ENCODE results near the gene HOXD11.
A peak's percentile ranks its signal among the peaks of the same experiment; 100 is the strongest.

HOXD11 gene

GRCh38 chr2:176124947-176125771, 18.1 kb downstream of the HOXD11 start:
- peaks cover 3% of the 10 kb centered on the region for H3K27me3 ChIP-seq (replicated peaks; ENCODE audit: control insufficient read depth, insufficient read depth, low read length)
- DNase-seq (ENCODE audit: extremely low read depth, insufficient read length): no peak

GRCh38 chr2:176125772-176126054, 18.6 kb downstream of the HOXD11 start:
- no peak for TF ChIP-seq CTCF (IDR thresholded peaks at IDR 0.05; ENCODE audit: insufficient read depth, low read length, poor library complexity, severe bottlenecking)
- Histone ChIP-seq H3K36me3 (ENCODE audit: control insufficient read depth, insufficient read depth, low read length) (no peaks in the 10 kb centered on the region), H3K27me3 (replicated peaks; ENCODE audit: control insufficient read depth, insufficient read depth, low read length) (peaks cover 2% of the 10 kb centered on the region), H3K4me3 (replicated peaks; ENCODE audit: low read depth, low read length) (no peak overlapping the region)
- no peak for DNase-seq (ENCODE audit: extremely low read depth, insufficient read length)

More at GRCh38 chr2:176124947-176125771, 18.1 kb downstream of the HOXD11 start:
- no peaks in the 10 kb centered on the region for H3K36me3 ChIP-seq (ENCODE audit: control insufficient read depth, insufficient read depth, low read length)
- no peak overlapping the region for H3K4me3 ChIP-seq (replicated peaks; ENCODE audit: low read depth, low read length)
- no peak for TF ChIP-seq CTCF (IDR thresholded peaks at IDR 0.05; ENCODE audit: insufficient read depth, low read length, poor library complexity, severe bottlenecking)

- no peak overlapping the region for H3K4me3 ChIP-seq (replicated peaks; ENCODE audit: low read depth, low read length)
These were observed 20.1 kb downstream of the HOXD11 start for GRCh38 chr2:176126929-176127773.

GRCh38 chr2:176127774-176128072, 20.6 kb downstream of the HOXD11 start:
- peaks cover 2% of the 10 kb centered on the region; the same call in 1 of the 2 replicates for H3K27me3 ChIP-seq (replicated peaks; ENCODE audit: control insufficient read depth, insufficient read depth, low read length)

More at GRCh38 chr2:176126929-176127773, 20.1 kb downstream of the HOXD11 start:
- peak; percentile 63 for TF ChIP-seq CTCF (IDR thresholded peaks at IDR 0.05; ENCODE audit: insufficient read depth, low read length, poor library complexity, severe bottlenecking)
- H3K36me3 ChIP-seq (ENCODE audit: control insufficient read depth, insufficient read depth, low read length): no peaks in the 10 kb centered on the region
- DNase-seq (ENCODE audit: extremely low read depth, insufficient read length): no peak
- H3K27me3 ChIP-seq (replicated peaks; ENCODE audit: control insufficient read depth, insufficient read depth, low read length): peaks cover 2% of the 10 kb centered on the region; the same call in 1 of the 2 replicates

More at GRCh38 chr2:176127774-176128072, 20.6 kb downstream of the HOXD11 start:
- H3K4me3 ChIP-seq (replicated peaks; ENCODE audit: low read depth, low read length): no peak overlapping the region
- no peaks in the 10 kb centered on the region for H3K36me3 ChIP-seq (ENCODE audit: control insufficient read depth, insufficient read depth, low read length)
- no peak for TF ChIP-seq CTCF (IDR thresholded peaks at IDR 0.05; ENCODE audit: insufficient read depth, low read length, poor library complexity, severe bottlenecking)
- DNase-seq (ENCODE audit: extremely low read depth, insufficient read length): no peak

Measured in GM06990 (cell line).